Skeletal muscle cell (primary cell): ENCODE results near the gene SIK1.
"Not testable (repeated sequence)": the region's sequence is repeated elsewhere in the genome, so short reads cannot be mapped to it uniquely, and the experiment has no call there.

Source experiments
- DNase-seq: peaks from one replicate; pipeline ENCODE4 v3.0.0-alpha.2; 2010; ENCODE audit warnings: low read depth
- H3K4me3 ChIP-seq: 2 replicates; pipeline ENCODE4 v1.5.1; 2011; ENCODE audit warnings: low read depth, mild to moderate bottlenecking, control low read depth, low read length, moderate library complexity

Gene SIK1

DNA sequence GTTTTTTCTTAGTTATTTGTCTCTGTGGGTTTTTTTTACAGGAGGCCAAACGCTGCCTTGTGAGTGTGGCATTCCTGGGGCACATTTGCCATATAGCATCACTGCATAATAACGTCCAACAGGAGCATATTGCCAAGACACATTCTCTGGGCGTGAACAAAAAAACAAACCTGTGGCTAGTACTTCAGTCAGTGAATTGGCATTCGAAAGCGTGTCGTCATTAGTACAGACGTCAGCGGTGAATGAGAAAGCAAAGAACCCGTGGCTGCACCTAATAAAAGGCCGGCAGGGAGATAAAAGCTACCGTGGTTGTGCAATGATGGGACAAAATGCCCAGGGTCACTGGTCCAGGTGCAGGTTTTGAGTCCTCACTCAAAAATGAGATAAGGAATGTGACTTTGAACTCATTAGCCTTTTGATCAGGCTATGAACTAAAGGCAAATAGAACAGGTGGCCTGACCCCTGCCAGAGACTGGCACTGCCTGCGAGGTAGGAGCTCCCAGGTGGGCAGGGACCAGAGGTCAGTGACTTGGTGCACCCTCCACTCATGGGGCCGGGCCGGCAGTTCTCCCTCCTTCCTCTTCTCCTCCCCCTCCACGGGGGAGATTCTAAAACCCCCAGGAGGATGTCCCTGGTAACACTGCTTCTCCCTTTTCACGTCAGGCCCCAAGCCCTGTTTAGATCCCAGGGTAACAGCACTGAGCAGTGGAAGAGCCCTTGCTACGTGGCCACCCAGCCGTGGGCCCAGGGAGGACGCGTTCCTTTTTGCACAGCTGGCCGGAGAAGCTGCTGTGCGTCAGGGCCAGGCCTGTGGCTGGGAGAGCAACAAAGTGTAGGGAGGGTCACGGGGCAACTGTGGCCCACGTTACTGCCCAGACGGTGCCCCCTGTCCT, 14.2 kb upstream of the SIK1 start:
- DNase-seq, H3K4me3 ChIP-seq: not testable (repeated sequence)

- DNase-seq = not testable (repeated sequence)
Measured at GRCh38 chr21:43439316-43440075, 12.6 kb upstream of the SIK1 start.

GRCh38 chr21:43436272-43436671, 9.3 kb upstream of the SIK1 start:
- not testable (repeated sequence) for DNase-seq, H3K4me3 ChIP-seq

More at GRCh38 chr21:43439316-43440075, 12.6 kb upstream of the SIK1 start:
- not testable (repeated sequence) for H3K4me3 ChIP-seq

DNA sequence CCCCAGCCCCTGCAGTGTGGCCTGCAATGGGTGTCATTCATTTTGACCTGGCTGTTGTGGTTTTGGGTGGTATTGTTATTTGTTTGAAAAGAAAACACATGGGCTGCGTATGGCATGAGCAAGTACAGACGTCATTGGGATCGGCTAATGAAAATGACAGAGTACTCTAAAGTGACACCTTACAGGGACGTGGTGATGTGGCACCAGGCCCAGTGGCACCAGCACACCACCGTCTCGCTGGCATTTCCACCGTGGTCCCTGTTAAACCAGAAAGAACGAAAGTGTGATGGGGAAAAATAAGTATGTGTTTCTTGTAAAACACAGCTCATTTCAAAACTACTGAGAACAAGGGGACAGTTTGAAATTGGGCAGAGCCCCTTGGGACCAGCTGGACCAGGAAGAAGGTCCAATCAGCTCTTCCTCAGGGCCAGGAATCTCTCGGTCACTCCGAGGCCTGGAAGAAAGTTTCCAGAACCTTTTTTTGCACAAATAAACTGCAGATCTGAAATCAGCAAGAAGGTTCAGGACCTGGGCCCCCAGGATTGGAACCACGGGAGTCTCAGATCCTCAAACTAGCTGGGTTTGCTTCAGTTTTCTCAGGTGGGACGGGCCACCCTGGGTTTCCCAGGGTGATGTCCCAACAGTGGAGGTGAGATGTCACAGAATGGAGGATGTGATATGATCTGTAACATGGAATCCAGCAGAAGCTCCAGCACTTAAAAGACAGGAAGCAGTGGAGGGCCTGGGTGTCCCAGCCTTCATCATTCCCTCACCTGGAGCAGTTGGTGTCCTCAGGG, 6.6 kb upstream of the SIK1 start:
- H3K4me3 ChIP-seq, DNase-seq: not testable (repeated sequence)

- DNase-seq, H3K4me3 ChIP-seq: not testable (repeated sequence)
Measured at GRCh38 chr21:43430830-43431416, 4.0 kb upstream of the SIK1 start.

- DNase-seq, H3K4me3 ChIP-seq: not testable (repeated sequence)
Measured at GRCh38 chr21:43428964-43429363, 2.0 kb upstream of the SIK1 start.

- not testable (repeated sequence) for H3K4me3 ChIP-seq, DNase-seq
Measured at GRCh38 chr21:43427242-43427559, 270 bp upstream of the SIK1 start.

DNA sequence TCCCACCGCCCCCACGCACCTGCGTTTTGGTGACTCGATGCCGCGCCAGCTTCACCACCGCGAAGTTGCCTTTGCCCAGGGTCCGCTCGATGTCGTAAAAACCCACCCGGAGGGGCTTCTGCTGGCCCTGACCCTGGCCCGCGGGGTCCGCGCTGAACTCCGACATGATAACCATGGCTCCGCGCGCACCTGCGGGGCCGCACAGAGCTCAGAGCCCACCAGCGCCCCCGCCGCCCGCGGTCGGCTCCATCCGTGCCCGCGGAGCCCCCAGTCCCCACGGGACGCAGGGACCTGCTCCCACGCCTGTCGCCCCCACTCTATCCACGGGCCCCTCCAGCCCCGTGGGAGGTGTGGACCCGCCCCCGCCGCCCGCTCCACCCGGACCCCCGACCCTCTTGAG, 927 bp downstream of the SIK1 start:
- not testable (repeated sequence) for H3K4me3 ChIP-seq, DNase-seq

GRCh38 chr21:43419475-43419874, 7.5 kb downstream of the SIK1 start:
- not testable (repeated sequence) for DNase-seq, H3K4me3 ChIP-seq

- not testable (repeated sequence) for DNase-seq, H3K4me3 ChIP-seq
Measured at GRCh38 chr21:43414576-43414975, 12.4 kb downstream of the SIK1 start.

DNA sequence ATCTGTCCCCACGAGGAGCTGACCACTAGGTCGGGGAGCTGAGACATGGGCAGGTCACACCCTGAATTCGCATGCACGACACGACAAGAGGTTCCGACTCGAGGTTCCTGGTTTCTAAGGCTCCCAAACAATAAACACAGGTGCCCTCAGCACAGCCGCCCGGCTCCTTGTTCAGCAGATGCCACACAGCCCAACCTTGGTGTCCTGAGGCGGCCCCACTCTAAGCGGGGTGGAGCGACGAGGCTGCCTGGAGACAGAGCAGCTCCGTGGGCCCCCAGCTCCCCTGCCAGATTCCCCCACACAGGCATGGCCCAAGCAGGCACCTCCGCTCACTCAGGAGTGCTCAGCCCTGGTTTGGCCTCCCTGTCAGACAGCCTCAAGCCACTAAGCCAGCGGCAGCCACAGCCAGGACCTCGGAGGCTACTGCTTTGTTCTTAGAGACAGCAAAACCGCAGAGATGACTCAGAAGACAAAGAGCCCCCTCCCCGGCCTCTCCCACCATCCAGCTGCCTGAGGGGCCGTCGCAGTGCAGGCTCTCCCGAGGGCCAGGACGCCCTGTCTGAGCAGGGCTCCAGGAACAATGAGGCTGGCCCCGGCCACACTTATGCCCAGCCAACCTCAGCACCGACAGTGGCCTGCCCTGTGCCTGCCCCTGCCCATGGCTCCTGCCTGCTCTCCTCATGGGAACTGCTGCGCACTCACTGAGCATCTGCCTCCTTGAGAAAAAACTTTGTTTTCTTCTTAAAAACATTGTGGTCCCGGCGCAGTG, 14.7 kb downstream of the SIK1 start:
- H3K4me3 ChIP-seq, DNase-seq: not testable (repeated sequence)

DNA sequence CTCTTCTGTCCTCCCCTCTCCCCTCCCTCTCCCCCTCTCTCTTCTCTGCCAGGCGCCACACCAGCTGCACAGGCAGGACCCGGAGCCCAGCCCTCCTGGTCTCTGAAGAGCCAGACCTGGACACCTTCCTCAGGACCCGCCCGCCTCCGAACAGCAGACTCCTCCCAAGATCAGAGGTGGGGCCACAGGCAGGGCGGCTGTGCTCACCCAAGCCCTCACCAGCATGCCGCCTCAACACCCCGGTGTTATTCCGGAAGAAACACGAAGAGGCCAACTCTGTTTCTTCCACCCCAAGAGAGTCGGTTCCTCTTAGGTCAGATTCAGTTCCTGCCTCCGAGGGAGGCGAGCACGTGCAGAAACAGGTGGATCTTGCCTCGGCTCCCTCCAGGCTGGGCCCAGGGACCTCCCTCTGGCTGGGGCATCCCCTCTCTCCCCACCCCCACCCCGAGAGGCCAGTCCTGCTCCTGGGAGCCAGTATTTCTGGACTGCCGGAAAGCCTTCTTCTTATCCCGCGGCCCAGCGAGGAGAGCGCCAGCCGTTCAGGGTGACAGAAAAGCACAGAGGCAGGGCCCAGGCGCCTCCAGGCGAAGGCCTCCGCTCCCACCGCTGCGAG, 16.4 kb downstream of the SIK1 start:
- not testable (repeated sequence) for H3K4me3 ChIP-seq, DNase-seq

GRCh38 chr21:43407139-43407538, 19.8 kb downstream of the SIK1 start:
- DNase-seq, H3K4me3 ChIP-seq: not testable (repeated sequence)

GRCh38 chr21:43404450-43404849, 22.5 kb downstream of the SIK1 start:
- not testable (repeated sequence) for H3K4me3 ChIP-seq, DNase-seq

- DNase-seq, H3K4me3 ChIP-seq: not testable (repeated sequence)
Measured at GRCh38 chr21:43403651-43404430, 23.1 kb downstream of the SIK1 start.

- DNase-seq, H3K4me3 ChIP-seq: not testable (repeated sequence)
Measured at GRCh38 chr21:43401125-43401524, 25.8 kb downstream of the SIK1 start.

DNA sequence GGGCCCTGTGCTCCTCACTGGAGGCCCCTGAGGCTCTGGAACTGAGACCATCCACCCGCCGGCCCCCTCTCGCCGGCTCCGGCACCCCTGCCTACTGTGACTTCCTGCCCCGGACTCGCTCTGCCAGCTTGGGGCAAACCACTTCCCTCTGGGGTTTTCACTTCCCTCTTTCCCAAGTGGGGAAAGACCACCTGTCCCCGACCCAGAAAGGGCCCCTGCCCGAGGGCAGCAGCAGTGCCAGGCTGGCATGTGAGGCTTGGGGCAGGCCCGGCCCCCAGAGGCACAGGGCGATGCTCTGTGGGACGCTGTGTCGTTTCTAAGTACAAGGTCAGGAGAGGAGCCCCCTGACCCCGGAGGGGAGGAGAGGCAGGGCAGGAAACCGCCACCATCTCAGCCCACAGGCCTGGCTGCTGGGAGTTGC, 27.3 kb downstream of the SIK1 start:
- DNase-seq, H3K4me3 ChIP-seq: not testable (repeated sequence)
